NCI-H82 treated with DMSO at 0.1 percent for 48 hours (cell line): ENCODE measurements around the gene ITPRIPL1.

Experiments used
- DNase-seq: peaks from one replicate; lab custom pipeline; 2025; ENCODE audit not compliant: unreplicated experiment; lab: John Stamatoyannopoulos, UW

ITPRIPL1 gene

GRCh38 chr2:96320728-96321622, 4.1 kb upstream of the ITPRIPL1 start:
- peak; percentile 63 for DNase-seq

GRCh38 chr2:96323849-96324248, 1.3 kb upstream of the ITPRIPL1 start:
- no peak for DNase-seq

DNA sequence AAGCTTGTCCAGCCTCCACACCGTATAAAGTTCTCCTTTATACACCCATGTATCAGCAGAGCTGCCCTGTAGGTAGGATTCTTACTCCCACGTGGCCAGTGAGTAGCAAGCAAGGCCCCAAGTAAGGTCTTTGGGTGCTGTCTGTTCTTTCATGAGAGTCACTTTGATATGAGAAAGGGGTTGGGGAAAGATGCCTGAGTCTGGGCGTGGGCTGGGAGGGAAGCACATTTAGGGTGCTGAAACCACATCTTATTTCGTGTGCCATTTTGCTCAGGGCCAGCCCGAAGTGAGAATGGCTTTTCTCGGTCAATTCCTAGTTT, 436 bp upstream of the ITPRIPL1 start:
- no peak for DNase-seq

DNA sequence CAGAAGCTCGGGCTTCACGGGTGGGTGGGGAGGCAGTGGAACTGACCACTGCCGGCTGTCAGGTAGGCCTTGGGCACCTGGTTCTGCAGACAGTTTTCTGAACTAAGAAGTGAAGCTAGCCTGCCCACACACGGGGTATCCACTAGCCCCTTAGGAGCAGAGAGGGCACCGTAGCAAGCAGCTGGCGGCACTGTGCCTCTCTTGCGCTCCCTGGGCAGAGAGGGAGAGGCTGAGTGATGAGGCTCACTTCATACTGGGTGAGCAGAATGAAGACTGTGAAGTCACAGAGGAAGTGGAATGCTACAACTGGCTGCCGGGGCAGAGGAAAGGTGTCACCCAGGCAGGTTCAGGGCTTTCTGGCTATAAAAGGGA, 753 bp downstream of the ITPRIPL1 start:
- DNase-seq: no peak

DNA sequence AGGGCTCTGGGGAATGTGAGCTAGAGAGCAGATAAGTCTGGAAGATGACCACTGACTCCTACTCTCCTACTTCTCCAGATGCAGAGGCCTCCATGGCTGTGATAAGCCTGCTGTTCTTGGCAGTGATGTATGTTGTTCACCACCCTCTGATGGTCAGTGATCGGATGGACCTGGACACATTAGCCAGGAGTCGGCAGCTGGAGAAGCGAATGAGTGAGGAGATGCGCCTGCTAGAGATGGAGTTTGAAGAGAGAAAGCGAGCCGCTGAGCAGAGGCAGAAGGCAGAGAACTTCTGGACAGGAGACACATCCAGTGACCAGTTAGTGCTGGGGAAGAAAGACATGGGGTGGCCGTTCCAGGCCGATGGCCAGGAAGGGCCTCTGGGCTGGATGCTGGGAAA, 1.4 kb downstream of the ITPRIPL1 start:
- DNase-seq: no peak

- DNase-seq: no peak
Observed at GRCh38 chr2:96326990-96327820, 2.1 kb downstream of the ITPRIPL1 start.

DNA sequence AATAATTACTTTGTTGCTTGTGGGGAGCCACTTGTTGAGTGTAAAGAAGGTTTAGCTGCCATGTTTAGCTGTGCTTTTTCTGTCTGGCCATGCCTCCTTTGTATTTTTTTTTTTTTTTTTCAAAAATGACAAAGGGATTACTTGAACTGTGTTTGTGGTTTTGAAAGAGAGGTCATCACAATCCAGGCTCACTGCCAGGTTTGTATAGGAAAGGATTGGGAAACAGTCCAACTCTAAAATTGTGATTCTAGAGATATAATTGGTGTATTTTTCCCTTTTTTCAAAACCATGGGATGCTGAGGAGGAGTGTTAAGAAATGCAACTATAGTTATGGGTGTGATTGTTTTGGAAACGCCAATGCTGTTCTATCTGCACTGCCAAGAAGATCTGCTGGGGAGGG, 4.3 kb downstream of the ITPRIPL1 start:
- no peak for DNase-seq

- DNase-seq: no peak
Observed at GRCh38 chr2:96329874-96330273, 4.8 kb downstream of the ITPRIPL1 start.

- no peak for DNase-seq
Observed at GRCh38 chr2:96330407-96330806, 5.3 kb downstream of the ITPRIPL1 start.

DNA sequence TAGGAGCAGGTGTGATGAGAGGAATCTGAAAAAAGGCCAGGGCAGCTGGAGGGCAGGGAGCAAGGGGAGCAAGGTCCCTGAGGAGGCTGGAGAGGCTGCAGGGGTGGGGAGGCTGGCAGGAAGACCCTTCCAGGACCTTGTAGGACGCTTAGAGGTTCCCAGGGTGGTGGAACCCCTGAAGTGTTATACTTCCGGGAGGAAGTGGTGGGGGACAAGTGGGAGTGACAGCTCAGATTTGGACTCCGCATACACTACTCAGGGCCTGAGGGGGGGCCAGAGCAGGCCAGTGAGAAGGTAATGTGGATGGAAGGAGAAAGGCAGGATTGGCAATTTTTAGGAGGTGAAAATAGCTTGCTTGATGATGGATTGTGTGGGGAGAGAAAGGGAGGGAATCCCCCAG, 8.6 kb downstream of the ITPRIPL1 start:
- no peak for DNase-seq

DNA sequence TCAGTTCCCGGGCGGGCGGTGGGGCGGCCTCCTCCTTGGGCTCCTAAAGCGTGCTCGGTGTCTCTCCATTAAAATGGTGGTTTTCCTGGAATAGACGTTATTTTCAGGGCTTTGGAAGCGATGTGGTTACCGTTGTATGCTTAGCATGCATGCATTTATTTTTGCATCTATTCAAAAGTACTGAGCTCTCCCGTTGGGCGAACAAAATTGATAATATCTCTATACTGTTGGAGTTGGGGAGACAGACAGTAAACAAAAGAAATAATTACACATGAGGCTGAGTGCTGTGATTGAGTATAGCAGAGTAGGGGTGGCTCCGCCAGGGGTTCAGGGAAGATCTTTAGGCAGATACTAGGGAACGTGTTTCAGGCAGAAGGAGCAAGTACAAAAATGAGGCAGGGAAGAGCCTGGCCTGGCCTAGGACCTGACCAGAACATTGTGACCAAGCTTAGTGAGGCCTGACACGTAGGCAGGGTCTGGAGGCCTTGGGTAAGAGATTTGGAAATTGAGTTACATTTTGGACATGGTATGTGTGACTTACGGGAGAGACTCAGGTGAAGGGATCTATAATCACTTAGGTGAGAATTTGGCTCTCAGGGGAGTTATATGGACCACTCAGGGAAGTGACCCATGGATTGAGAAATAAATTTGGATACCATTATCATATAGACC, 11.1 kb downstream of the ITPRIPL1 start:
- no peak for DNase-seq

DNA sequence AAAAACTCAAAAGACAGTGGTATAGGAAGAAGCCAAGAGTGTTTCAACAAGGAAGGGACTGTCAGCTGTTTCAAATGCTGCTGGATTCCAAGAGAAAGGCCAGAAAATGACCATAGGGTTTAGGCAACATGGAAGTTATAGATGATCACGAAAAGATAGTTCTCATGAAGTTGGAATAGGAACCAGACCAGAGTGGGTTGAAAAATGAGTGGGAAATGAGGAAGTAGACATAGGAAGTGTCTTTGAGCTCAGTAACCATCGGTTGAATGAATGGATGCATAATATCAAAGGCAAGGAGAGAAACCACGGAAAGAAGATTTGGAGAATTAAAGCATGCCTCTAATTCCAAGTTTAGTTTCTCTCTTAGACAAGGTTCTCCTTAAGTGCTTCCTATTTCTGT, 11.8 kb downstream of the ITPRIPL1 start:
- DNase-seq: no peak

- DNase-seq: no peak
Observed at GRCh38 chr2:96340493-96341414, 15.6 kb downstream of the ITPRIPL1 start.

- DNase-seq: no peak
Observed at GRCh38 chr2:96341641-96342040, 16.5 kb downstream of the ITPRIPL1 start.

GRCh38 chr2:96342085-96342484, 17.0 kb downstream of the ITPRIPL1 start:
- DNase-seq: no peak

DNA sequence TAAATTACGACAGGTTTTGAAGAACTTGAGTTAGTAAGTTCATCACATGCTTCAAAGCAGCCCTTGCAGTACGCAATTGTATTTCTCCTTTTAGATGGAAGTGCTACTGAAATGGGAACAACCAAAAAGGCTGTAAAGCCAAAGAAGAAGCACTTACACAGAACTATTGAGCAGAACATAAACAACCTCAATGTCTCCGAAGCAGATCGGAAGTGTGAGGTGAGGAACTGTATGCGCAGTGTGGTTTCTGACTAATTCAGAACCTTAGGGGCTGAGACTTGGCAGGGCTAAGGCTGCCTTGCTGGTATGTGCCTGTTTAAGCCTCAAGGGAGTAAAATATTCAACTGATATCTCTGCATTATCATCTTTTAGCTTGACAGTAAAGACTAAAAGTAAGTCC, 18.9 kb downstream of the ITPRIPL1 start:
- DNase-seq: no peak

DNA sequence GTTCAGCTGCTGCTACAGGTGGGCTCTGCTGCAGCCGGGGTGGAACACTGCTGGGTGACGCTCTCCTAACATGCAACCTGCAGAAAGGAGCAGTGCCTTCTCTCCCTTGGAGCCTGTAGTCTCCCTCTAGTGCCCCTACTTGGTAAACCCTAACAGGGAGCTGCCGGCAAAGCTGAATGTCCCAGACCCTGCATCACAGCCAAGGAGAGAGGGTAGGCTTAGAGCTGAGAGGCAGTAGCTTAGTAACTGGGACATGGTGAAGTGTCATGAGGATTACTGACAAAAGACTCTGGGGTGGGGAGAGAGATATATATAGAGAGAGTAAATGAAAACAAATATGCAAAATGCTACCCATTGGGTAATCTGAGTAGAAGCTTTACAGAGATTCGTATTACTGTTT, 20.3 kb downstream of the ITPRIPL1 start:
- no peak for DNase-seq

GRCh38 chr2:96345868-96346462, 20.8 kb downstream of the ITPRIPL1 start:
- DNase-seq: no peak

DNA sequence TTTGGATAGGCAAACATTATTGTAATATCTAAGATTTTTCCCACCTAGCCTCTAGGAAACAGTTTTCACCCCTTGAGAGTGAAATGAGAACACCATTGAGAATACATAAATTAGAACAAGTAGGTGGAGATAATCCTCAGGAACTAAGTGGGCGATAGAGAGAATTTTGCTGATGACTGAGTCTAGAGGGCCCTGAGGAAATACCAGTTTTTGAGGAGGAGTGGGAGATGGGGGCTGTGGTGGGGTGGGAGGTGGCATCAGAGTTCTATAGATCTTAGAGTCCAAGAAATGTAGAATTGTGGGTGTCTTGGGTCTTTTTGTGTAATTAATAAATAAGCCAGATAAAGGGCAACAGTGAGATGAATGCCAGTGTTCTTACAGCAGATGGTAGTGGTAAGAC, 22.3 kb downstream of the ITPRIPL1 start:
- no peak for DNase-seq

- no peak for DNase-seq
Observed at GRCh38 chr2:96353032-96353561, 28.0 kb downstream of the ITPRIPL1 start.
